ENCODE results near the gene SDK1. TPM values are rescaled to one million over a fixed set of nuclear protein-coding genes. Genes with fewer than 3 reads are reported as not detected.

Gene SDK1
- total and polyA plus RNA-seq, 2 experiments from 2014 or later: 2.1 to 10.0 TPM

- ATAC-seq (no peak), DNase-seq (ENCODE audit: low spot score) (no peak)
- Mint-ChIP-seq H3K27ac (no peak overlapping the region), H3K4me3 (no peak overlapping the region), H3K27me3 (ENCODE audit: insufficient read depth, low read depth, poor library complexity) (no peaks in the 10 kb centered on the region), H3K4me1 (peaks cover 9% of the 10 kb centered on the region; the same call in 2 of the 3 replicates), H3K9me3 (peaks cover 18% of the 10 kb centered on the region), H3K36me3 (ENCODE audit: low read depth) (peaks cover 3% of the 10 kb centered on the region; the same call in 2 of the 3 replicates)
- Histone ChIP-seq H2AFZ (no peak overlapping the region), H3K27ac (ENCODE audit: low read depth) (no peak overlapping the region), H3F3A (replicated peaks; ENCODE audit: low read depth) (no peaks in the 10 kb centered on the region), H3K4me1 (ENCODE audit: insufficient read depth) (no peaks in the 10 kb centered on the region), H3K4me2 (no peak overlapping the region), H3K9me2 (ENCODE audit: insufficient read depth) (no peaks in the 10 kb centered on the region), H3K27me3 (ENCODE audit: insufficient read depth) (no peaks in the 10 kb centered on the region), H3K36me3 (ENCODE audit: insufficient read depth) (no peaks in the 10 kb centered on the region), H3K4me3 (no peak overlapping the region), H4K20me1 (replicated peaks; ENCODE audit: insufficient read depth) (no peaks in the 10 kb centered on the region), H3K79me2 (replicated peaks; ENCODE audit: insufficient read depth) (no peaks in the 10 kb centered on the region)
- TF ChIP-seq, protein P1, sequence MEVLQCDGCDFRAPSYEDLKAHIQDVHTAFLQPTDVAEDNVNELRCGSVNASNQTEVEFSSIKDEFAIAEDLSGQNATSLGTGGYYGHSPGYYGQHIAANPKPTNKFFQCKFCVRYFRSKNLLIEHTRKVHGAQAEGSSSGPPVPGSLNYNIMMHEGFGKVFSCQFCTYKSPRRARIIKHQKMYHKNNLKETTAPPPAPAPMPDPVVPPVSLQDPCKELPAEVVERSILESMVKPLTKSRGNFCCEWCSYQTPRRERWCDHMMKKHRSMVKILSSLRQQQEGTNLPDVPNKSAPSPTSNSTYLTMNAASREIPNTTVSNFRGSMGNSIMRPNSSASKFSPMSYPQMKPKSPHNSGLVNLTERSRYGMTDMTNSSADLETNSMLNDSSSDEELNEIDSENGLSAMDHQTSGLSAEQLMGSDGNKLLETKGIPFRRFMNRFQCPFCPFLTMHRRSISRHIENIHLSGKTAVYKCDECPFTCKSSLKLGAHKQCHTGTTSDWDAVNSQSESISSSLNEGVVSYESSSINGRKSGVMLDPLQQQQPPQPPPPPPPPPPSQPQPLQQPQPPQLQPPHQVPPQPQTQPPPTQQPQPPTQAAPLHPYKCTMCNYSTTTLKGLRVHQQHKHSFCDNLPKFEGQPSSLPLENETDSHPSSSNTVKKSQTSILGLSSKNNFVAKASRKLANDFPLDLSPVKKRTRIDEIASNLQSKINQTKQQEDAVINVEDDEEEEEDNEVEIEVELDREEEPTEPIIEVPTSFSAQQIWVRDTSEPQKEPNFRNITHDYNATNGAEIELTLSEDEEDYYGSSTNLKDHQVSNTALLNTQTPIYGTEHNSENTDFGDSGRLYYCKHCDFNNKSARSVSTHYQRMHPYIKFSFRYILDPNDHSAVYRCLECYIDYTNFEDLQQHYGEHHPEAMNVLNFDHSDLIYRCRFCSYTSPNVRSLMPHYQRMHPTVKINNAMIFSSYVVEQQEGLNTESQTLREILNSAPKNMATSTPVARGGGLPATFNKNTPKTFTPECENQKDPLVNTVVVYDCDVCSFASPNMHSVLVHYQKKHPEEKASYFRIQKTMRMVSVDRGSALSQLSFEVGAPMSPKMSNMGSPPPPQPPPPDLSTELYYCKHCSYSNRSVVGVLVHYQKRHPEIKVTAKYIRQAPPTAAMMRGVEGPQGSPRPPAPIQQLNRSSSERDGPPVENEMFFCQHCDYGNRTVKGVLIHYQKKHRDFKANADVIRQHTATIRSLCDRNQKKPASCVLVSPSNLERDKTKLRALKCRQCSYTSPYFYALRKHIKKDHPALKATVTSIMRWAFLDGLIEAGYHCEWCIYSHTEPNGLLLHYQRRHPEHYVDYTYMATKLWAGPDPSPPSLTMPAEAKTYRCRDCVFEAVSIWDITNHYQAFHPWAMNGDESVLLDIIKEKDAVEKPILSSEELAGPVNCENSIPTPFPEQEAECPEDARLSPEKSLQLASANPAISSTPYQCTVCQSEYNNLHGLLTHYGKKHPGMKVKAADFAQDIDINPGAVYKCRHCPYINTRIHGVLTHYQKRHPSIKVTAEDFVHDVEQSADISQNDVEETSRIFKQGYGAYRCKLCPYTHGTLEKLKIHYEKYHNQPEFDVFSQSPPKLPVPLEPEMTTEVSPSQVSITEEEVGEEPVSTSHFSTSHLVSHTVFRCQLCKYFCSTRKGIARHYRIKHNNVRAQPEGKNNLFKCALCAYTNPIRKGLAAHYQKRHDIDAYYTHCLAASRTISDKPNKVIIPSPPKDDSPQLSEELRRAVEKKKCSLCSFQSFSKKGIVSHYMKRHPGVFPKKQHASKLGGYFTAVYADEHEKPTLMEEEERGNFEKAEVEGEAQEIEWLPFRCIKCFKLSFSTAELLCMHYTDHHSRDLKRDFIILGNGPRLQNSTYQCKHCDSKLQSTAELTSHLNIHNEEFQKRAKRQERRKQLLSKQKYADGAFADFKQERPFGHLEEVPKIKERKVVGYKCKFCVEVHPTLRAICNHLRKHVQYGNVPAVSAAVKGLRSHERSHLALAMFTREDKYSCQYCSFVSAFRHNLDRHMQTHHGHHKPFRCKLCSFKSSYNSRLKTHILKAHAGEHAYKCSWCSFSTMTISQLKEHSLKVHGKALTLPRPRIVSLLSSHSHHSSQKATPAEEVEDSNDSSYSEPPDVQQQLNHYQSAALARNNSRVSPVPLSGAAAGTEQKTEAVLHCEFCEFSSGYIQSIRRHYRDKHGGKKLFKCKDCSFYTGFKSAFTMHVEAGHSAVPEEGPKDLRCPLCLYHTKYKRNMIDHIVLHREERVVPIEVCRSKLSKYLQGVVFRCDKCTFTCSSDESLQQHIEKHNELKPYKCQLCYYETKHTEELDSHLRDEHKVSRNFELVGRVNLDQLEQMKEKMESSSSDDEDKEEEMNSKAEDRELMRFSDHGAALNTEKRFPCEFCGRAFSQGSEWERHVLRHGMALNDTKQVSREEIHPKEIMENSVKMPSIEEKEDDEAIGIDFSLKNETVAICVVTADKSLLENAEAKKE (CRISPR knock-in tag; IDR thresholded peaks at IDR 0.05): no peak
- no peak for TF ChIP-seq EZH2 (IDR thresholded peaks at IDR 0.05; ENCODE audit: low read depth, unreplicated experiment)
- TF ChIP-seq JUNB (IDR thresholded peaks at IDR 0.05; ENCODE audit: unreplicated experiment): no peak
- TF ChIP-seq ZNF114 (CRISPR knock-in tag; IDR thresholded peaks at IDR 0.05): no peak
- no peak for TF ChIP-seq CTCF (conservative IDR thresholded peaks at IDR 0.05; ENCODE audit: low read depth in 2 of 2)
- no peak for TF ChIP-seq REST (IDR thresholded peaks at IDR 0.05; ENCODE audit: unreplicated experiment)
- no peak for TF ChIP-seq ZNF331 (CRISPR knock-in tag; IDR thresholded peaks at IDR 0.05; ENCODE audit: low read depth)
- no peak for TF ChIP-seq NANOG (IDR thresholded peaks at IDR 0.05; ENCODE audit: borderline replicate concordance)
- TF ChIP-seq POLR2AphosphoS5 (IDR thresholded peaks at IDR 0.05; ENCODE audit: low read depth): no peak
- TF ChIP-seq CREB1 (CRISPR knock-in tag; IDR thresholded peaks at IDR 0.05; ENCODE audit: low read depth): no peak
These were observed 480.6 kb downstream of the SDK1 start for GRCh38 chr7:3781607-3782006.

Data from GM23338 (cell line).